ENCODE results near the gene CRPPA.

- TF ChIP-seq EZH2 (IDR thresholded peaks at IDR 0.05) (no peak), CTCF (IDR thresholded peaks at IDR 0.05) (no peak), EZH2phosphoT487 (IDR thresholded peaks at IDR 0.05) (no peak)
Measured at GRCh38 chr7:16436306-16436705, 15.0 kb upstream of the CRPPA start.
